Smooth muscle cell (in vitro differentiated cells): Measurements from ENCODE around the gene SLC17A8. TPM values are rescaled to one million over a fixed set of nuclear protein-coding genes. Genes with fewer than 3 reads are reported as not detected.

ENCODE experiments used
- DNase-seq: peaks from one replicate; lab custom pipeline; 2025; ENCODE audit not compliant: unreplicated experiment; lab: John Stamatoyannopoulos, UW
- H2AFZ ChIP-seq: fragments of 200-600 bp; sonication (generic); 2 replicates; pipeline ENCODE4 v1.6.0; 2016; ENCODE audit warnings: antibody characterized with exemption, low read depth, mild to moderate bottlenecking
- H3F3A ChIP-seq: fragments of 200-600 bp; sonication (generic); 2 replicates; pipeline ENCODE4 v1.6.0; 2017; ENCODE audit warnings: antibody characterized with exemption, low read depth
- H3K27ac ChIP-seq: fragments of 200-600 bp; sonication (generic); 2 replicates; pipeline ENCODE4 v1.5.1; 2016; ENCODE audit warnings: low read depth, mild to moderate bottlenecking
- H3K27me3 ChIP-seq: fragments of 200-600 bp; sonication (generic); 2 replicates; pipeline ENCODE4 v1.6.1; 2016; ENCODE audit warnings: low read depth, mild to moderate bottlenecking
- H3K36me3 ChIP-seq: fragments of 200-600 bp; sonication (generic); 2 replicates; pipeline ENCODE4 v1.5.1; 2016; ENCODE audit warnings: low read depth
- H3K4me1 ChIP-seq: fragments of 200-600 bp; sonication (generic); 2 replicates; pipeline ENCODE4 v1.5.1; 2016; ENCODE audit warnings: low read depth
- H3K4me2 ChIP-seq: fragments of 200-600 bp; sonication (generic); 2 replicates; pipeline ENCODE4 v1.6.0; 2016; ENCODE audit warnings: mild to moderate bottlenecking
- H3K4me3 ChIP-seq: fragments of 200-600 bp; sonication (generic); 2 replicates; pipeline ENCODE4 v1.5.1; 2016; ENCODE audit warnings: mild to moderate bottlenecking
- H3K79me2 ChIP-seq: fragments of 200-600 bp; sonication (generic); 2 replicates; pipeline ENCODE4 v1.6.0; 2016; ENCODE audit warnings: low read depth, mild to moderate bottlenecking
- H3K9ac ChIP-seq: fragments of 200-600 bp; sonication (generic); 2 replicates; pipeline ENCODE4 v1.6.0; 2016; ENCODE audit warnings: low read depth
- H3K9me3 ChIP-seq: fragments of 200-600 bp; sonication (generic); replicated peaks from 2 replicates; pipeline ENCODE4 v1.5.1; 2016; ENCODE audit warnings: low read depth
- H4K20me1 ChIP-seq: fragments of 200-600 bp; sonication (generic); 2 replicates; pipeline ENCODE4 v1.6.0; 2016; ENCODE audit warnings: low read depth
- CTCF ChIP-seq: fragments of 200-600 bp; sonication (generic); IDR thresholded peaks from 2 replicates; pipeline ENCODE4 v1.5.1; 2017; ENCODE audit warnings: borderline replicate concordance, mild to moderate bottlenecking, antibody characterized with exemption; ENCODE audit not compliant: insufficient read depth, poor library complexity, severe bottlenecking
- WGBS: methylation state at CpG from one replicate; pipeline ENCODE4 v1.1.7; 2016; ENCODE audit warnings: low lambda C conversion rate; 5-methylcytosine and 5-hydroxymethylcytosine counted together
- polyA plus RNA-seq: library from polyadenylated mRNA; unstranded; fragments of >200 nt; fragmentation: Nextera tagmentation; extraction: Ambion mirVana; gene quantifications from 2 replicates; pipeline ENCODE4 v1.2.1, GENCODE V29; 2016
- total RNA-seq: library from RNA; depleted of rRNA; stranded (reverse); fragments of >200 nt; gene quantifications from 2 replicates; pipeline ENCODE4 v1.2.3, GENCODE V29; 2014

Gene SLC17A8
- total and polyA plus RNA-seq, 2 experiments from 2014 or later: not detected

DNA sequence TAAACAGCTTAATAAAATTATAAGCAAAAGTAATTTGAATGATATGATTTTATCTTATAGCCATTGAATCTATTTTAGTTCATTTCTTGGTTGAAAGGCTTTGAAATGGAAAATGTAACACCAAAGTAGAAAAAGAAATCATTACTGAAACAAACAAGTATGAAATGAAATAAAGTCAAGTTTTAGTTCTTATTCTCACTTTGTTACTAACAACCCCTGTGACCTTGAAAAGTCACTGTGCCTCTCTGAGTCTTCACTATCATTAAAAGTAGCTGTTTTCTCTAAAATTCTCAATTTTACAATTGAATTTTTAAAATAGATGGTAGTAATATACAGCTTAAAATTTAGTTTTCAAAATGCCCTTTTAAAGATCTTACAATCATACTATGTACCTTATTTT lies 32.4 kb upstream of the SLC17A8 start:
- no peak overlapping the region for H3K4me2 ChIP-seq
- H3K9ac ChIP-seq: no peak overlapping the region
- H3K79me2 ChIP-seq: peaks cover 3% of the 10 kb centered on the region
- H2AFZ ChIP-seq: no peak overlapping the region
- TF ChIP-seq CTCF: no peak
- no peaks in the 10 kb centered on the region for H3K9me3 ChIP-seq
- no peaks in the 10 kb centered on the region for H3K27me3 ChIP-seq
- no peak overlapping the region for H3K27ac ChIP-seq
- no peaks in the 10 kb centered on the region for H3K4me1 ChIP-seq
- peaks cover 7% of the 10 kb centered on the region for H4K20me1 ChIP-seq
- H3K36me3 ChIP-seq: peaks cover 23% of the 10 kb centered on the region
- H3F3A ChIP-seq: no peaks in the 10 kb centered on the region
- DNase-seq: no peak
- no peak overlapping the region for H3K4me3 ChIP-seq

DNA sequence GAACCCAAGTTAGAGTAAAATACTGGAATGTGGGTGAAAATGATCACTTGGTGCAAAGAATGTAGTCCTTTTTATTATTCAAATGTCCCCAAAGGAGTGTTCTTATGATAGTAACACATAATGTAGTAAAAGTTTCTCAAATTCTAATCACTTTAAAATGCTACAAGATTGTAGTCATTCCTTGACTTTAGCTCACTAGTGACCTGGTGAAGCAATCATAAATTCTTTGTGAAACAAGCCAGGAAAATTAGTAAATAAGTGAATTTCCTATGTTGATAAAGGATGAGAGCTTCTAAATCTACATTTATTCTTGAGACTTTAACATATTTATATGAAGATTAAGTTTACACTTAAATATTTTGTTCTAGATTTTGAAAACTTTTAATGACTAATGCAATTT lies 30.7 kb upstream of the SLC17A8 start:
- H2AFZ ChIP-seq: no peak overlapping the region
- H3K9ac ChIP-seq: no peak overlapping the region
- no peaks in the 10 kb centered on the region for H3F3A ChIP-seq
- H3K9me3 ChIP-seq: no peaks in the 10 kb centered on the region
- no peak overlapping the region for H3K4me2 ChIP-seq
- H3K4me3 ChIP-seq: no peak overlapping the region
- H3K27ac ChIP-seq: no peak overlapping the region
- no peak for TF ChIP-seq CTCF
- no peak for DNase-seq
- no peaks in the 10 kb centered on the region for H3K27me3 ChIP-seq
- peaks cover 7% of the 10 kb centered on the region for H4K20me1 ChIP-seq
- no peaks in the 10 kb centered on the region for H3K4me1 ChIP-seq
- peaks cover 3% of the 10 kb centered on the region for H3K79me2 ChIP-seq
- H3K36me3 ChIP-seq: peaks cover 27% of the 10 kb centered on the region

GRCh38 chr12:100329800-100330199 lies 27.1 kb upstream of the SLC17A8 start:
- Histone ChIP-seq H3K4me1 (no peaks in the 10 kb centered on the region), H3K36me3 (peaks cover 32% of the 10 kb centered on the region), H3K4me3 (no peak overlapping the region), H3K9me3 (no peaks in the 10 kb centered on the region), H3K27me3 (no peaks in the 10 kb centered on the region), H3K27ac (no peak overlapping the region), H3F3A (no peaks in the 10 kb centered on the region), H2AFZ (no peak overlapping the region), H4K20me1 (peaks cover 10% of the 10 kb centered on the region), H3K9ac (no peak overlapping the region), H3K79me2 (peaks cover 3% of the 10 kb centered on the region), H3K4me2 (no peak overlapping the region)
- WGBS: 96% methylated on average over 2 of the region's 2 CpGs
- TF ChIP-seq CTCF: no peak
- DNase-seq: no peak

DNA sequence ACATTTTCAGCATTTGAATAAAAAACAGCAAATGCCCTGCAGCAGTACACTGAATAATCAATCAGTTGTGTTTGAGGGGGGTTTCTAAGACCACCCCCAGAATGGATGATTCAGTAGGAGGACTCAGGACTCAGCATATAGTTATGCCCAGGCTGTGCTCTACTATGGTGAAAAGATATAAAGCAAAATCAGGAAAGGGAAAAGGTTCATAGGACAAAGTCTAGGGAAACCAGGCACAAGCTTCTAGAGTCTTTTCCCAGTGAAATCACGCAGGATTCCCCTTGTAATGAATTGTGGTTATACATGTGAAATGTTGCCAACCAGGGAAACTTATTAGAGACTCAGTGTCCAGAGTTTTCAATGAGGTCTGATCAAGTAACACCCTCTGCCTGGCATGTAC lies 25.0 kb upstream of the SLC17A8 start:
- Histone ChIP-seq H3K9ac (no peak overlapping the region), H3K4me2 (no peak overlapping the region), H3K36me3 (peaks cover 36% of the 10 kb centered on the region), H2AFZ (no peak overlapping the region), H3K4me3 (no peak overlapping the region), H3K27ac (no peak overlapping the region), H3K27me3 (no peaks in the 10 kb centered on the region), H3F3A (no peaks in the 10 kb centered on the region), H4K20me1 (peaks cover 3% of the 10 kb centered on the region), H3K79me2 (peaks cover 3% of the 10 kb centered on the region), H3K9me3 (no peaks in the 10 kb centered on the region), H3K4me1 (no peaks in the 10 kb centered on the region)
- 95% methylated on average over 1 of the region's 1 CpG for WGBS
- no peak for DNase-seq
- TF ChIP-seq CTCF: no peak
